HG03460 (cell line): ENCODE measurements around the gene TRPM2.
"Not testable (repeated sequence)": the region's sequence is repeated elsewhere in the genome, so short reads cannot be mapped to it uniquely, and the experiment has no call there.

Experiments
- ATAC-seq: cut with Tn5 transposase; IDR thresholded peaks from one replicate; pipeline ENCODE4 v1.9.1; 2021; ENCODE audit not compliant: unreplicated experiment

Gene TRPM2

GRCh38 chr21:44391345-44392091 is 38.1 kb downstream of the TRPM2 start:
- ATAC-seq = no peak

- no peak for ATAC-seq
These were observed 38.8 kb downstream of the TRPM2 start for GRCh38 chr21:44392185-44392584.

- ATAC-seq = no peak
These were observed 39.5 kb downstream of the TRPM2 start for GRCh38 chr21:44392916-44393315.

GRCh38 chr21:44394733-44395132 is 41.3 kb downstream of the TRPM2 start:
- ATAC-seq = no peak

- ATAC-seq = no peak
These were observed 41.8 kb downstream of the TRPM2 start for GRCh38 chr21:44395260-44395659.

- not testable (repeated sequence) for ATAC-seq
These were observed 43.4 kb downstream of the TRPM2 start for GRCh38 chr21:44396803-44397202.

GRCh38 chr21:44397431-44398031 is 44.1 kb downstream of the TRPM2 start:
- no peak for ATAC-seq

GRCh38 chr21:44398499-44398898 is 45.1 kb downstream of the TRPM2 start:
- no peak for ATAC-seq

GRCh38 chr21:44399151-44399954 is 45.9 kb downstream of the TRPM2 start:
- no peak for ATAC-seq

- ATAC-seq = no peak
These were observed 46.8 kb downstream of the TRPM2 start for GRCh38 chr21:44399955-44400790.

- no peak for ATAC-seq
These were observed 47.5 kb downstream of the TRPM2 start for GRCh38 chr21:44400791-44401385.

- ATAC-seq = no peak
These were observed 48.2 kb downstream of the TRPM2 start for GRCh38 chr21:44401386-44402160.

GRCh38 chr21:44402323-44403105 is 49.1 kb downstream of the TRPM2 start:
- ATAC-seq = no peak

GRCh38 chr21:44403106-44404020 is 49.9 kb downstream of the TRPM2 start:
- no peak for ATAC-seq

- ATAC-seq = not testable (repeated sequence)
These were observed 51.1 kb downstream of the TRPM2 start for GRCh38 chr21:44404482-44404881.

GRCh38 chr21:44405091-44405947 is 51.9 kb downstream of the TRPM2 start:
- ATAC-seq = no peak
